Neural crest cell (in vitro differentiated cells): ENCODE measurements around the gene OR4D2. TPM values are rescaled to one million over a fixed set of nuclear protein-coding genes. Genes with fewer than 3 reads are reported as not detected.

Source experiments
- DNase-seq: peaks from one replicate; pipeline ENCODE4 v3.0.0; 2021; ENCODE audit warnings: low read depth, mixed read lengths, low spot score
- H3K27ac Mint-ChIP-seq: one replicate; pipeline ENCODE4 v1.8.0; 2021; ENCODE audit warnings: mild to moderate bottlenecking, mixed read lengths; ENCODE audit not compliant: unreplicated experiment
- H3K27me3 Mint-ChIP-seq: 2 replicates; pipeline ENCODE4 v1.8.0; 2021; ENCODE audit warnings: low read depth, mild to moderate bottlenecking, mixed read lengths
- H3K36me3 Mint-ChIP-seq: 2 replicates; pipeline ENCODE4 v1.8.0; 2021; ENCODE audit warnings: low read depth, mild to moderate bottlenecking, mixed read lengths
- H3K4me1 Mint-ChIP-seq: 2 replicates; pipeline ENCODE4 v1.8.0; 2021; ENCODE audit warnings: mixed read lengths
- H3K4me3 Mint-ChIP-seq: one replicate; pipeline ENCODE4 v1.8.0; 2021; ENCODE audit warnings: mild to moderate bottlenecking, mixed read lengths
- H3K9me3 Mint-ChIP-seq: 2 replicates; pipeline ENCODE4 v1.8.0; 2021; ENCODE audit warnings: mixed read lengths
- total RNA-seq: library from RNA; stranded (reverse); gene quantifications from 2 replicates; pipeline ENCODE4 v1.2.1, GENCODE V29; 2021
- TF ChIP-seq, protein P1 (sequence below): fragments of 200-600 bp; sonication (generic); conservative IDR thresholded peaks from 2 replicates; pipeline ENCODE4 v1.5.0; 2021; ENCODE audit warnings: antibody characterized with exemption, mild to moderate bottlenecking

The OR4D2 gene
- total RNA-seq, 1 donor from 2014 or later = not detected

- no peak for DNase-seq
- Mint-ChIP-seq H3K4me3 (no peak overlapping the region), H3K36me3 (no peaks in the 10 kb centered on the region), H3K4me1 (no peaks in the 10 kb centered on the region), H3K27me3 (peaks cover 31% of the 10 kb centered on the region), H3K9me3 (no peaks in the 10 kb centered on the region), H3K27ac (peak overlapping the region; percentile 58)
- TF ChIP-seq, protein P1, sequence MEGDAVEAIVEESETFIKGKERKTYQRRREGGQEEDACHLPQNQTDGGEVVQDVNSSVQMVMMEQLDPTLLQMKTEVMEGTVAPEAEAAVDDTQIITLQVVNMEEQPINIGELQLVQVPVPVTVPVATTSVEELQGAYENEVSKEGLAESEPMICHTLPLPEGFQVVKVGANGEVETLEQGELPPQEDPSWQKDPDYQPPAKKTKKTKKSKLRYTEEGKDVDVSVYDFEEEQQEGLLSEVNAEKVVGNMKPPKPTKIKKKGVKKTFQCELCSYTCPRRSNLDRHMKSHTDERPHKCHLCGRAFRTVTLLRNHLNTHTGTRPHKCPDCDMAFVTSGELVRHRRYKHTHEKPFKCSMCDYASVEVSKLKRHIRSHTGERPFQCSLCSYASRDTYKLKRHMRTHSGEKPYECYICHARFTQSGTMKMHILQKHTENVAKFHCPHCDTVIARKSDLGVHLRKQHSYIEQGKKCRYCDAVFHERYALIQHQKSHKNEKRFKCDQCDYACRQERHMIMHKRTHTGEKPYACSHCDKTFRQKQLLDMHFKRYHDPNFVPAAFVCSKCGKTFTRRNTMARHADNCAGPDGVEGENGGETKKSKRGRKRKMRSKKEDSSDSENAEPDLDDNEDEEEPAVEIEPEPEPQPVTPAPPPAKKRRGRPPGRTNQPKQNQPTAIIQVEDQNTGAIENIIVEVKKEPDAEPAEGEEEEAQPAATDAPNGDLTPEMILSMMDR = no peak
Measured at GRCh38 chr17:58184308-58184985, 17.7 kb downstream of the OR4D2 start.

- H3K4me3 Mint-ChIP-seq = no peak overlapping the region
- H3K27ac Mint-ChIP-seq = peak overlapping the region; percentile 58
- no peaks in the 10 kb centered on the region for H3K9me3 Mint-ChIP-seq
- DNase-seq = no peak
- H3K4me1 Mint-ChIP-seq = no peaks in the 10 kb centered on the region
- H3K27me3 Mint-ChIP-seq = peaks cover 36% of the 10 kb centered on the region
- TF ChIP-seq, protein P1 = no peak
- no peaks in the 10 kb centered on the region for H3K36me3 Mint-ChIP-seq
Measured at GRCh38 chr17:58184986-58185761, 18.4 kb downstream of the OR4D2 start.

DNA sequence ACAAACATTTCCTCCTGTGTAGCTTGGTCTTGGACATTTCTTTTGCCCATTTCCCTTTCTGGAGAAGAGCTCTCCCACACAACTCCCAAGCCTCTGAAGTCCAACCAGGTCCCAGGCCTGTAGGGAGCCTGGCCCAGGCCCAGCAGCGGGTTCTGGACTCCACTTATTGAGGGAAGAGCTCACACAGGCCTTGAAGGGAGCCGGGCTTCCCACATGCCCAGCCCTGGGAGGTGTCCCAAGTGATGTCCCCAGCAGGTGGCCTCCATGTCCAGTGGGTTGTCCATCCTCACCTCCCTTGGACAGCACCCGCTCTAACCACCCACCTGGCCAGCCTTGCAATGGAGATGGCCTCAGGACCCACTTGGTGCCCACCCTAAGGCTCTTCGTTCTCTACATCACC lies 19.8 kb downstream of the OR4D2 start:
- DNase-seq = no peak
- no peaks in the 10 kb centered on the region for H3K9me3 Mint-ChIP-seq
- no peaks in the 10 kb centered on the region for H3K4me1 Mint-ChIP-seq
- no peak overlapping the region for H3K27ac Mint-ChIP-seq
- H3K27me3 Mint-ChIP-seq = peaks cover 36% of the 10 kb centered on the region
- TF ChIP-seq, protein P1 = no peak
- no peak overlapping the region for H3K4me3 Mint-ChIP-seq
- H3K36me3 Mint-ChIP-seq = no peaks in the 10 kb centered on the region

GRCh38 chr17:58187063-58187462 lies 20.3 kb downstream of the OR4D2 start:
- no peaks in the 10 kb centered on the region for H3K9me3 Mint-ChIP-seq
- no peak overlapping the region for H3K4me3 Mint-ChIP-seq
- no peak for DNase-seq
- no peaks in the 10 kb centered on the region for H3K4me1 Mint-ChIP-seq
- H3K27ac Mint-ChIP-seq = no peak overlapping the region
- peaks cover 33% of the 10 kb centered on the region for H3K27me3 Mint-ChIP-seq
- TF ChIP-seq, protein P1 = no peak
- no peaks in the 10 kb centered on the region for H3K36me3 Mint-ChIP-seq

GRCh38 chr17:58187675-58188074 lies 20.9 kb downstream of the OR4D2 start:
- Mint-ChIP-seq H3K36me3 (no peaks in the 10 kb centered on the region), H3K27ac (peak overlapping the region; percentile 23), H3K9me3 (no peaks in the 10 kb centered on the region), H3K27me3 (peaks cover 30% of the 10 kb centered on the region), H3K4me3 (no peak overlapping the region), H3K4me1 (no peaks in the 10 kb centered on the region)
- no peak for DNase-seq
- TF ChIP-seq, protein P1 = no peak
